Renal cortex interstitium (tissue), 15 donors: ENCODE measurements around the gene RAB3D. TPM values are rescaled to one million over a fixed set of nuclear protein-coding genes. Genes with fewer than 3 reads are reported as not detected.
"Not testable (repeated sequence)": the region's sequence is repeated elsewhere in the genome, so short reads cannot be mapped to it uniquely, and the experiment has no call there.

Experiments
- DNase-seq, 11 donors: peaks; one replicate each; pipeline ENCODE4 v3.0.0-alpha.2; 2013; ENCODE audit warnings: low read depth in 9 of 11, low spot score in 4 of 11; ENCODE audit errors: extremely low read depth in 1 of 11
- long read RNA-seq, 16 experiments: transcript quantifications; one replicate each; lab custom pipeline, GENCODE V29; 2026
- polyA plus RNA-seq, 3 donors: library from polyadenylated mRNA; unstranded; fragments of 120-200 nt; gene quantifications; one replicate each; pipeline ENCODE4 v1.2.1, GENCODE V29; 2013; ENCODE audit not compliant: insufficient read length in 3 of 3

The RAB3D gene
- 10 to 100 TPM; 15.1 to 16.5 (median 16.3) TPM for polyA plus RNA-seq
- long read RNA-seq, donor 1, full-length matches to known transcripts, result 7 of 7 reads
- long read RNA-seq, donor 1, partial matches to known transcripts, result 0 of 7 reads
- long read RNA-seq, donor 1, other reads (novel, unspliced or antisense), result 0 of 7 reads
- long read RNA-seq, donor 2, full-length matches to known transcripts, result 3 of 3 reads
- long read RNA-seq, donor 2, partial matches to known transcripts, result 0 of 3 reads
- long read RNA-seq, donor 2, other reads (novel, unspliced or antisense), result 0 of 3 reads
- long read RNA-seq, donor 3, full-length matches to known transcripts, result 8 of 14 reads
- long read RNA-seq, donor 3, partial matches to known transcripts, result 0 of 14 reads
- long read RNA-seq, donor 3, other reads (novel, unspliced or antisense), result 6 of 14 reads
- long read RNA-seq, donor 4, full-length matches to known transcripts, result 5 of 5 reads
- long read RNA-seq, donor 4, partial matches to known transcripts, result 0 of 5 reads
- long read RNA-seq, donor 4, other reads (novel, unspliced or antisense), result 0 of 5 reads
- long read RNA-seq, donor 5, result 0 reads
- long read RNA-seq, donor 6, full-length matches to known transcripts, result 5 of 5 reads
- long read RNA-seq, donor 6, partial matches to known transcripts, result 0 of 5 reads
- long read RNA-seq, donor 6, other reads (novel, unspliced or antisense), result 0 of 5 reads
- long read RNA-seq, donor 7, full-length matches to known transcripts, result 1 of 1 reads
- long read RNA-seq, donor 7, partial matches to known transcripts, result 0 of 1 reads
- long read RNA-seq, donor 7, other reads (novel, unspliced or antisense), result 0 of 1 reads
- long read RNA-seq, donor 8, result 0 reads
- long read RNA-seq, donor 9, full-length matches to known transcripts, result 6 of 6 reads
- long read RNA-seq, donor 9, partial matches to known transcripts, result 0 of 6 reads
- long read RNA-seq, donor 9, other reads (novel, unspliced or antisense), result 0 of 6 reads
- long read RNA-seq, donor 10, full-length matches to known transcripts, result 2 of 2 reads
- long read RNA-seq, donor 10, partial matches to known transcripts, result 0 of 2 reads
- long read RNA-seq, donor 10, other reads (novel, unspliced or antisense), result 0 of 2 reads
- long read RNA-seq, donor 11, full-length matches to known transcripts, result 13 of 13 reads
- long read RNA-seq, donor 11, partial matches to known transcripts, result 0 of 13 reads
- long read RNA-seq, donor 11, other reads (novel, unspliced or antisense), result 0 of 13 reads
- long read RNA-seq, donor 12, full-length matches to known transcripts, result 5 of 5 reads
- long read RNA-seq, donor 12, partial matches to known transcripts, result 0 of 5 reads
- long read RNA-seq, donor 12, other reads (novel, unspliced or antisense), result 0 of 5 reads
- long read RNA-seq, donor 13, result 0 reads
- long read RNA-seq, donor 14, full-length matches to known transcripts, result 4 of 4 reads
- long read RNA-seq, donor 14, partial matches to known transcripts, result 0 of 4 reads
- long read RNA-seq, donor 14, other reads (novel, unspliced or antisense), result 0 of 4 reads
- long read RNA-seq, donor 15, full-length matches to known transcripts, result 2 of 2 reads
- long read RNA-seq, donor 15, partial matches to known transcripts, result 0 of 2 reads
- long read RNA-seq, donor 15, other reads (novel, unspliced or antisense), result 0 of 2 reads
- long read RNA-seq, donor 16, full-length matches to known transcripts, result 16 of 91 reads
- long read RNA-seq, donor 16, partial matches to known transcripts, result 63 of 91 reads
- long read RNA-seq, donor 16, other reads (novel, unspliced or antisense), result 12 of 91 reads

- peak in 9 of 11 donors; percentile 77 to 91 (median 86) for DNase-seq
These were observed at the start of gene RAB3D for GRCh38 chr19:11339254-11340098. TSS of gene RAB3D (minus strand) at chr19:11339657. CDS start at chr19:11337399, 2,258 bp downstream.

- DNase-seq, result no peak
These were observed 47.9 kb upstream of the RAB3D start for GRCh38 chr19:11387162-11388034.

- DNase-seq, result no peak
These were observed 45.3 kb upstream of the RAB3D start for GRCh38 chr19:11384778-11385129.

- no peak for DNase-seq
These were observed 44.2 kb upstream of the RAB3D start for GRCh38 chr19:11383706-11384048.

GRCh38 chr19:11382898-11383705 is 43.6 kb upstream of the RAB3D start:
- DNase-seq, result no peak

- DNase-seq, result peak; percentile 90 to 98 (median 93)
These were observed 41.4 kb upstream of the RAB3D start for GRCh38 chr19:11380653-11381537.

- DNase-seq, result no peak
These were observed 40.4 kb upstream of the RAB3D start for GRCh38 chr19:11379857-11380350.

GRCh38 chr19:11379269-11379845 is 39.9 kb upstream of the RAB3D start:
- DNase-seq, result not testable (repeated sequence)

GRCh38 chr19:11378319-11379189 is 39.1 kb upstream of the RAB3D start:
- DNase-seq, result no peak

- DNase-seq, result no peak
These were observed 38.3 kb upstream of the RAB3D start for GRCh38 chr19:11377756-11378155.

- no peak for DNase-seq
These were observed 37.8 kb upstream of the RAB3D start for GRCh38 chr19:11377237-11377636.

GRCh38 chr19:11375143-11375948 is 35.9 kb upstream of the RAB3D start:
- no peak for DNase-seq
